ENCODE results near the gene NDUFB4.

GRCh38 chr3:120557115-120557514, 39.0 kb upstream of the NDUFB4 start:
- TF ChIP-seq SIN3A (IDR thresholded peaks at IDR 0.05; ENCODE audit: low read depth) (no peak), POLR2A (IDR thresholded peaks at IDR 0.05; ENCODE audit: borderline replicate concordance, extremely low read depth, insufficient read depth, insufficient read length) (no peak), CTCF (IDR thresholded peaks at IDR 0.05 in 2 of 3, conservative IDR thresholded peaks at IDR 0.05 in 1 of 3; ENCODE audit: borderline replicate concordance in 1 of 3, insufficient read depth in 1 of 3, low read depth in 2 of 3, low read length in 2 of 3) (no peak), ATF3 (IDR thresholded peaks at IDR 0.05) (no peak), POLR2AphosphoS5 (IDR thresholded peaks at IDR 0.05; ENCODE audit: low read depth, low read length) (no peak), FOSL1 (IDR thresholded peaks at IDR 0.05; ENCODE audit: low read depth) (no peak), ELF1 (IDR thresholded peaks at IDR 0.05; ENCODE audit: borderline replicate concordance, low read depth) (no peak), YY1 (IDR thresholded peaks at IDR 0.05; ENCODE audit: extremely low read depth, insufficient replicate concordance, low read depth, low read length) (no peak), MAX (IDR thresholded peaks at IDR 0.05) (no peak), JUND (IDR thresholded peaks at IDR 0.05) (no peak), EZH2 (IDR thresholded peaks at IDR 0.05) (no peak), REST (IDR thresholded peaks at IDR 0.05; ENCODE audit: low read depth) (no peak), SRF (IDR thresholded peaks at IDR 0.05; ENCODE audit: low read depth) (no peak), TCF7L2 (IDR thresholded peaks at IDR 0.05; ENCODE audit: borderline replicate concordance, extremely low read depth, insufficient read depth, insufficient read length) (no peak)
